K562 (cell line): ENCODE data around the gene TEAD3. TPM values are rescaled to one million over a fixed set of nuclear protein-coding genes. Genes with fewer than 3 reads are reported as not detected.

Experiments
- ASH1L ChIP-seq: fragments of 450-650 bp; IDR thresholded peaks from 2 replicates; pipeline ENCODE4 v1.6.1; 2018; ENCODE audit warnings: borderline replicate concordance, mild to moderate bottlenecking, low read depth; ENCODE audit not compliant: partially characterized antibody
- CEBPB ChIP-seq: fragments of 450-650 bp; IDR thresholded peaks from 2 replicates; pipeline ENCODE4 v1.6.1; 2016; ENCODE audit warnings: missing genetic modification characterization, missing compliant biosample characterization
- ETV1 ChIP-seq: fragments of 450-650 bp; conservative IDR thresholded peaks from 2 replicates; pipeline ENCODE4 v1.6.1; 2016; ENCODE audit warnings: missing genetic modification characterization, control low read depth, low read depth, missing compliant biosample characterization
- FOS ChIP-seq: IDR thresholded peaks from 3 replicates; pipeline ENCODE4 v1.6.1; 2011; ENCODE audit not compliant: insufficient read length; ENCODE audit errors: extremely low read depth
- FOXK2 ChIP-seq, 2 experiments: fragments of 450-650 bp; IDR thresholded peaks in 1 of 2; conservative IDR thresholded peaks in 1 of 2; 2 replicates each; pipeline ENCODE4 v1.6.1; 2016; ENCODE audit warnings: low read depth in 2 of 2, mild to moderate bottlenecking in 1 of 2
- HDAC8 ChIP-seq: fragments of 450-650 bp; IDR thresholded peaks from 2 replicates; pipeline ENCODE4 v1.6.1; 2016; ENCODE audit warnings: mild to moderate bottlenecking, missing genetic modification characterization, moderate library complexity, missing compliant biosample characterization
- KLF10 ChIP-seq: fragments of 250-450 bp; sonication (Bioruptor Pico); IDR thresholded peaks from 2 replicates; pipeline ENCODE4 v1.6.1; 2021; ENCODE audit warnings: matching md5 sums
- MYBL2 ChIP-seq, 2 experiments: fragments of 450-650 bp in 1 of 2; sonication (generic) in 1 of 2; formaldehyde crosslinking in 1 of 2; IDR thresholded peaks; 2 replicates each; pipeline versions ENCODE4 v1.6.1 to v1.8.1; 2017 to 2022; ENCODE audit warnings: borderline replicate concordance in 1 of 2, inconsistent platforms in 1 of 2, low read depth in 1 of 2, mild to moderate bottlenecking in 1 of 2, missing genetic modification reagents in 1 of 2, moderate library complexity in 1 of 2
- NBN ChIP-seq: fragments of 450-650 bp; IDR thresholded peaks from 2 replicates; pipeline ENCODE4 v1.6.1; 2016; ENCODE audit warnings: low read depth, mild to moderate bottlenecking
- NFE2 ChIP-seq: IDR thresholded peaks from 2 replicates; pipeline ENCODE4 v1.6.1; 2014; ENCODE audit warnings: antibody characterized with exemption, low read depth
- NUFIP1 ChIP-seq: fragments of 450-650 bp; IDR thresholded peaks from 2 replicates; pipeline ENCODE4 v1.6.1; 2018; ENCODE audit not compliant: partially characterized antibody
- POLR2AphosphoS2 ChIP-seq: IDR thresholded peaks from 2 replicates; pipeline ENCODE4 v1.6.1; 2012; ENCODE audit warnings: low read length, improper control_type of control experiment
- PYGO2 ChIP-seq: fragments of 450-650 bp; IDR thresholded peaks from 2 replicates; pipeline ENCODE4 v1.6.1; 2016; ENCODE audit warnings: mild to moderate bottlenecking, missing genetic modification characterization, moderate library complexity, missing compliant biosample characterization
- RAD51 ChIP-seq: fragments of 450-650 bp; IDR thresholded peaks from 2 replicates; pipeline ENCODE4 v1.7.1; 2016; ENCODE audit warnings: low read depth, mild to moderate bottlenecking, borderline replicate concordance
- RBM22 ChIP-seq: fragments of 200-400 bp; formaldehyde crosslinking; IDR thresholded peaks from 2 replicates; pipeline ENCODE4 v1.6.1; 2018; ENCODE audit warnings: low read length, low read depth; ENCODE audit not compliant: poor library complexity, severe bottlenecking
- RHOXF2B ChIP-seq: fragments of 250-450 bp; sonication (Bioruptor Pico); conservative IDR thresholded peaks from 2 replicates; pipeline ENCODE4 v1.5.1; 2021
- STAT5B ChIP-seq: fragments of 250-450 bp; sonication (Bioruptor Pico); IDR thresholded peaks from 2 replicates; pipeline ENCODE4 v1.8.0; 2021; ENCODE audit warnings: mild to moderate bottlenecking, inconsistent platforms
- XRCC5 ChIP-seq: fragments of 200-400 bp; formaldehyde crosslinking; IDR thresholded peaks from 2 replicates; pipeline ENCODE4 v1.6.1; 2017; ENCODE audit warnings: low read depth, mild to moderate bottlenecking, low read length
- ZFPM2 ChIP-seq: fragments of 250-450 bp; sonication (Bioruptor Pico); IDR thresholded peaks from 2 replicates; pipeline ENCODE4 v1.5.1; 2022; ENCODE audit warnings: mild to moderate bottlenecking
- ZKSCAN8 ChIP-seq: fragments of 200-800 bp; sonication (Bioruptor generic); IDR thresholded peaks from 2 replicates; pipeline ENCODE4 v1.6.1; 2016; ENCODE audit warnings: missing genetic modification characterization, missing compliant biosample characterization
- ZNF134 ChIP-seq: fragments of 250-450 bp; sonication (Bioruptor Pico); conservative IDR thresholded peaks from 2 replicates; pipeline ENCODE4 v1.4.0; 2020
- ZNF197 ChIP-seq: fragments of 200-800 bp; sonication (Bioruptor generic); IDR thresholded peaks from 2 replicates; pipeline ENCODE4 v1.6.1; 2016; ENCODE audit warnings: low read depth, missing genetic modification characterization, missing compliant biosample characterization
- ZNF212 ChIP-seq: fragments of 450-650 bp; formaldehyde crosslinking; IDR thresholded peaks from 2 replicates; pipeline ENCODE4 v1.4.0; 2020; ENCODE audit warnings: mild to moderate bottlenecking
- ZNF239 ChIP-seq: fragments of 250-450 bp; sonication (Bioruptor Pico); IDR thresholded peaks from 2 replicates; pipeline ENCODE4 v1.4.0; 2020; ENCODE audit warnings: mild to moderate bottlenecking
- ZNF347 ChIP-seq: fragments of 450-650 bp; formaldehyde crosslinking; IDR thresholded peaks from 2 replicates; pipeline ENCODE4 v1.4.0; 2020; ENCODE audit warnings: low read depth, mild to moderate bottlenecking, moderate library complexity
- ZNF695 ChIP-seq: fragments of 450-650 bp; formaldehyde crosslinking; IDR thresholded peaks from 2 replicates; pipeline ENCODE4 v1.4.0; 2020; ENCODE audit warnings: mild to moderate bottlenecking, moderate library complexity
- polyA plus RNA-seq, 8 experiments: library from polyadenylated mRNA; depleted of rRNA in 4 of 8; stranded (reverse) in 5 of 8; unstranded in 3 of 8; fragments of >200 nt; fragmentation: Nextera tagmentation in 2 of 8; fragmentation: Illumina TruSeq in 1 of 8; extraction: Ambion mirVana in 2 of 8; extraction: Trizol in 1 of 8; gene quantifications; 2 replicates each; pipeline versions ENCODE4 v1.2.1 to v1.2.3, GENCODE V29; 2011 to 2014; ENCODE audit warnings: inconsistent platforms in 1 of 8, missing spikeins in 1 of 8
- total RNA-seq, 7 experiments: library from RNA; depleted of rRNA in 6 of 7; stranded (reverse); fragments of >200 nt in 6 of 7; fragmentation: Illumina TruSeq in 2 of 7; extraction: Trizol in 2 of 7; gene quantifications; 2 replicates each; pipeline versions ENCODE4 v1.2.1 to v1.2.3, GENCODE V29; 2011 to 2021; ENCODE audit warnings: low replicate concordance in 1 of 7
- TF ChIP-seq, protein P1 (sequence below): fragments of 450-650 bp; conservative IDR thresholded peaks from 2 replicates; pipeline ENCODE4 v1.6.1; 2016; ENCODE audit warnings: missing genetic modification characterization, low read depth, mild to moderate bottlenecking, control low read depth, missing compliant biosample characterization
- TF ChIP-seq, protein P2 (sequence below): fragments of 250-450 bp; sonication (Bioruptor Pico); IDR thresholded peaks from 2 replicates; pipeline ENCODE4 v1.8.0; 2022; ENCODE audit warnings: inconsistent platforms

The TEAD3 gene
- total and polyA plus RNA-seq, 9 of the 15 experiments (the other 6 are each of a cell fraction or from before 2014, with no cell fraction given) = 0.63 to 13.2 (median 3.3) TPM

DNA sequence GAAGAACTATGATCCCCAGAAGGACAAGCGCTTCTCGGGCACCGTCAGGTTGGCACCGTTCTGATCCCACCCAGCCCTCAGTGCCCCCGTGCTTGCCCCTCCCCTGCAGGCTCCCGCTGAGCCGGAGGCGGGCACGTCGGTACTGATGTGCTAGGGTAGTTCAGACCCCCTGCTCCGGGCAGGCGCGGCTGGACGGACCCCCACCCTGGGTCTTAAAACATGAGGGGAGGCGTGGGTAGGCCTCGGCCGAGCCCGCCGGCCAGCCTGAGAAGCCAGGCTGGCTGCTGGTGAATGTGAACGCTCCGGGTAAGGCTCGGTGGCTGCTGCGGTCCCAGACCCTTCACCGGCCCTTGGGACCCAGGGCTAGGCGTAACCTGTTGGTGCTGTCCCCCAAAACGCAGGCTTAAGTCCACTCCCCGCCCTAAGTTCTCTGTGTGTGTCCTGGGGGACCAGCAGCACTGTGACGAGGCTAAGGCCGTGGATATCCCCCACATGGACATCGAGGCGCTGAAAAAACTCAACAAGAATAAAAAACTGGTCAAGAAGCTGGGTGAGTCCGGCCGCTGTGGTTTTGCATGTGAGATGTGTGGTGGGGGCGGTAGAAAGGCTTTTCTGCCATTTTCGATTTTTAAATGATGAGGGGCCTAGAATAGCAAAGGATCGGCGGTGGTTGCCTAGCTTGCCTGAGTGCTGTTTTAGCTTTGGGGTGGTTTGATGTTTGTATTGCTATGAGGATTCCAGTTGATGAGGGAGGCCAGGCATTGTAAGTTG, 27.7 kb downstream of the TEAD3 start (continued):
- TF ChIP-seq, protein P1, sequence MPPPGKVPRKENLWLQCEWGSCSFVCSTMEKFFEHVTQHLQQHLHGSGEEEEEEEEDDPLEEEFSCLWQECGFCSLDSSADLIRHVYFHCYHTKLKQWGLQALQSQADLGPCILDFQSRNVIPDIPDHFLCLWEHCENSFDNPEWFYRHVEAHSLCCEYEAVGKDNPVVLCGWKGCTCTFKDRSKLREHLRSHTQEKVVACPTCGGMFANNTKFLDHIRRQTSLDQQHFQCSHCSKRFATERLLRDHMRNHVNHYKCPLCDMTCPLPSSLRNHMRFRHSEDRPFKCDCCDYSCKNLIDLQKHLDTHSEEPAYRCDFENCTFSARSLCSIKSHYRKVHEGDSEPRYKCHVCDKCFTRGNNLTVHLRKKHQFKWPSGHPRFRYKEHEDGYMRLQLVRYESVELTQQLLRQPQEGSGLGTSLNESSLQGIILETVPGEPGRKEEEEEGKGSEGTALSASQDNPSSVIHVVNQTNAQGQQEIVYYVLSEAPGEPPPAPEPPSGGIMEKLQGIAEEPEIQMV = no peak
- TF ChIP-seq FOXK2 (conservative IDR thresholded peaks at IDR 0.05 in 1 of 2, IDR thresholded peaks at IDR 0.05 in 1 of 2; ENCODE audit: low read depth in 2 of 2) (no peak), XRCC5 (0 out of 2 replicates have a peak, but pooled peaks have one; percentile 17), NBN (no peak), KLF10 (no peak), STAT5B (CRISPR knock-in tag) (no peak), PYGO2 (tag) (no peak), ASH1L (no peak), ZNF212 (no peak), ZNF347 (CRISPR knock-in tag) (no peak), ZNF239 (CRISPR knock-in tag) (no peak), ZNF695 (CRISPR knock-in tag) (no peak), FOS (no peak), NUFIP1 (no peak), CEBPB (tag) (no peak), RBM22 (peak; percentile 24), RAD51 (no peak), NFE2 (no peak), ZNF134 (CRISPR knock-in tag) (no peak), POLR2AphosphoS2 (no peak), ZNF197 (CRISPR knock-in tag) (no peak), HDAC8 (tag) (no peak), RHOXF2B (CRISPR knock-in tag) (no peak), ZKSCAN8 (CRISPR knock-in tag) (no peak), ZFPM2 (CRISPR knock-in tag) (no peak), MYBL2 (IDR thresholded peaks at IDR 0.05; ENCODE audit: low read depth) (no peak), MYBL2 (CRISPR knock-in tag; IDR thresholded peaks at IDR 0.05; ENCODE audit: borderline replicate concordance) (0 out of 2 replicates have a peak, but pooled peaks have one; percentile 34), ETV1 (tag) (no peak)
- TF ChIP-seq, protein P2, sequence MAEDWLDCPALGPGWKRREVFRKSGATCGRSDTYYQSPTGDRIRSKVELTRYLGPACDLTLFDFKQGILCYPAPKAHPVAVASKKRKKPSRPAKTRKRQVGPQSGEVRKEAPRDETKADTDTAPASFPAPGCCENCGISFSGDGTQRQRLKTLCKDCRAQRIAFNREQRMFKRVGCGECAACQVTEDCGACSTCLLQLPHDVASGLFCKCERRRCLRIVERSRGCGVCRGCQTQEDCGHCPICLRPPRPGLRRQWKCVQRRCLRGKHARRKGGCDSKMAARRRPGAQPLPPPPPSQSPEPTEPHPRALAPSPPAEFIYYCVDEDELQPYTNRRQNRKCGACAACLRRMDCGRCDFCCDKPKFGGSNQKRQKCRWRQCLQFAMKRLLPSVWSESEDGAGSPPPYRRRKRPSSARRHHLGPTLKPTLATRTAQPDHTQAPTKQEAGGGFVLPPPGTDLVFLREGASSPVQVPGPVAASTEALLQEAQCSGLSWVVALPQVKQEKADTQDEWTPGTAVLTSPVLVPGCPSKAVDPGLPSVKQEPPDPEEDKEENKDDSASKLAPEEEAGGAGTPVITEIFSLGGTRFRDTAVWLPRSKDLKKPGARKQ = no peak
